GM18499 (cell line): ENCODE measurements around the gene REEP5.
A peak's percentile ranks its signal among the peaks of the same experiment; 100 is the strongest.
"Not testable (repeated sequence)": the region's sequence is repeated elsewhere in the genome, so short reads cannot be mapped to it uniquely, and the experiment has no call there.

ENCODE experiments used
- ATAC-seq: cut with Tn5 transposase; IDR thresholded peaks from one replicate; pipeline ENCODE4 v1.9.1; 2021; ENCODE audit warnings: moderate number of reproducible peaks; ENCODE audit not compliant: insufficient read depth, unreplicated experiment

Gene REEP5

DNA sequence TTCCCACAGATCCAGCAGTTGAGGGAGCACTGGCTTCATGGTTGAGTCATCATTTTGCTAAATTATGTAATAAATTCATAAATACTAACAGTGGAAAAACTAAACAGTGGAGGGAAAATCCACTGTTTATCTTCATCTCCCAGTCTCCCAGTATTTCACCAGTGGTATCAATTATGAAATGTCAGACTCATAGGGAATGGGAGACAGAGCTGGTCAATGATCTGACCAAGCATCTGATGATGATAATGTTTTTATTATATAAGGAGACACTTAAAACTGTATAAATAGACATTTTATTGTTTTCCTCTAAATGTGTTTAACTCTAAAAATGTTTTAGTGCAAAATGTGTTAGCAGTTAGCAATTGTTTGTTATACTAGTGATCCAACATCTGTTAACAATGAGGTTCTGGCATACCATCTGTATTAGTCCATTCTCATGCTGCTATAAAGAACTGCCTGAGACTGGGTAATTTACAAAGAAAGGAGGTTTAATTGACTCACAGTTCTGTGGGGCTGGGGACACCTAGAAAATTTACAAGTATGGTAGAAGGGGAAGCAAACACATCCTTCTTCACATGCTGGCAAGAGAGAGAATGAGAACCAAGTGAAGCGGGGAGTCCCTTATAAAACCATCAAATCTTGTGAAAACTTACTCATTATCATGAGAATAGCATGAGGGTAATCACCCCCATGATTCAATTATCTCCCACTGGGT is 11.8 kb upstream of the REEP5 start:
- no peak for ATAC-seq

DNA sequence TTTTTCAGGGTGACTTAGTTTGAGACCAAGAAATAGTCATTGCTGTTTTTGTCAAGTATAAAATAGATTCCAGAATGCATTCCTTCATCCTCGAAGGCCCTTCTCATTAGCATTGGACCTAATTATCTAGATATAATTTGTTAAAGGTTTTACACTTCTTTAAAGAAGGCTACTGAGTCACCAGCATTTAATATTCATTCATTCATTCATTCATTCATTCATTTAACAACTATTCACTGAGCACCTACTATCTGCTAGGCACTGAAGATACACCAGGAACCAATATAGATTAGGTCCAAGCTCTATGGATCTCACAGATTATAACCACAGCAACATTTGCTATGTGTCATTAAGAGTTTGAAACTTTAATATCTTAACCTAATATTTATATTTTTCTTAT is 11.1 kb upstream of the REEP5 start:
- ATAC-seq = no peak

DNA sequence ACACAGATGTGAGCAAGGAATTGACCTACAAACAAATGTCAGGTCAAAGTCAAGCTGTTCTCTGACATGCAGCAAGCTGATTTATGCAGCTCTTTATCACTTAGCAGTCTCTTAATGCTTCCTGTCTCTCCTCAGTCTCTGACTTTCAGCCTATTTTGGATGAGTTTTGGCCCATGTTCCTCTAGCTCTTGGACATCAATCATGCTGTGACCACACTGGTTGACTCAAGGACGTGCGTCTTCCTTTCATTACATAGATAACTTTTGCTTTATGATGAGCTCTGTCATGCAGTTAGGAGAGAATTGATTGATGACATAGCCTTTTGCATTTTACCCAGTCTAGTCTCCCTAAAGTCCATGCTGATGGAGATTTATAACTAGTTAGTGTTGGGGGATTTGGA is 9.4 kb upstream of the REEP5 start:
- ATAC-seq = no peak

DNA sequence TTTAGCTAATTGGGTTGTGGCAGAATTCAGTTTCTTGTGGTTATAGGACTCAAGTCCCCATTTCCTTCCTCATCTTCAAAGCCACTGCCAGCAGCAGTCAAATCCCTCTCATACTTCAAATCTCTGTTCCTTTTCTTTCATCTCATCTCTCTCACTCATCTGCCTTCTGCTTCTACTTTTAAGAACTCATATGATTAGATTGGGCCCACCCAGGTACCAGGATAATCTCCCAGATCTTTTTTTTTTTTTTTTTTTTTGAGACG is 8.0 kb upstream of the REEP5 start:
- ATAC-seq = peak; percentile 68

DNA sequence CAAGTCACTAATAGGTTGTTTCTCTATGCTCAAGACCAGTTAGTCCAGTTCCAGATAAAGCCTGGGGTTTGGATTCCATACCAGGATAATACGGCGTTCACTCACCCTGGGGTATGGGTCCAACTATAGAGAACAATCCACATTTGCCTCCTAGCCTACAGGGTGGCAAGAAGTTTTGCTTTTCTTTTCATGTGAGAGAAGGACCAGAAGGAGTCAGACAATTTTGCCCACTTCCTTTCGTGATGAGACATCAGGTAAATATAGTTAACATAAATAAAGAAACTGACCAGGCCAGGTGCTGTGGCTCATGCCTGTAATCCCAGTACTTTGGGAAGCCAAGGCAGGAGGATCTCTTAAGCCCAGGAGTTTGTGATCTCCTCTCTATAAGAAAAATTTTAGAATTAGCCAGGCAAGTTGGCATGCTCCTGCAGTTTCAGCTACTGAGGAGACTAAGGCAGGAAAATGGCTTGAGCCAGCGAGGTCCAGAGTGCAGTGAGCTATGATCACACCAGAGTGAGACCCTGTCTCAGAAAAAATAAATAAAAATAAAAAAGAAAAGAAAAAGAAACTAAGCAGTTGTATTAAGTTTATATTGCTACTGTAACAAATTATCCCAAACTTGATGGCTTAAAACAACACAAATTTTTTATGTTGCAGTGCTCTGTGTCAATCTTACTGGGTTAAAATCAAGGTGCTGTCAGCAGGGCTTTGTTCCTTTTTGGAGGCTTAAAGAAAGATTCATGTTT is 7.5 kb upstream of the REEP5 start:
- ATAC-seq = peak; percentile 32

DNA sequence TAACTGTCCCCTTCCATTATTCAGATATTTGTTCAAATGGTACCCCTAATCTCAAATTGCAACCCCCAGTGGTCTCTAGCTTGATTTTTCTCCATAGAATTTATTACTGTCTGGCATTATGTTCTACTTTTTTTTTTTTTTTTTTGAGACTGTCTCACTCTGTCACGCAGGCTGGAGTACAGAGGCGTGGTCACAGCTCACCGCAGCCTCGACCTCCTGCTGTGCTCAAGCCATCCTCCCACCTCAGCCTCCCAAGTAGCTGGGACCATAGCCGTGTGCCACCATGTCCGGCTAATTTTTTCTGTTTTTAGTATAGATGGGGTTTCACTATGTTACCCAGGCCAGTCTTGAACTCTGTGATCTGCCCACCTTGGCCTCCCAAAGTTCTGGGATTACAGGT is 2.0 kb upstream of the REEP5 start:
- no peak for ATAC-seq

DNA sequence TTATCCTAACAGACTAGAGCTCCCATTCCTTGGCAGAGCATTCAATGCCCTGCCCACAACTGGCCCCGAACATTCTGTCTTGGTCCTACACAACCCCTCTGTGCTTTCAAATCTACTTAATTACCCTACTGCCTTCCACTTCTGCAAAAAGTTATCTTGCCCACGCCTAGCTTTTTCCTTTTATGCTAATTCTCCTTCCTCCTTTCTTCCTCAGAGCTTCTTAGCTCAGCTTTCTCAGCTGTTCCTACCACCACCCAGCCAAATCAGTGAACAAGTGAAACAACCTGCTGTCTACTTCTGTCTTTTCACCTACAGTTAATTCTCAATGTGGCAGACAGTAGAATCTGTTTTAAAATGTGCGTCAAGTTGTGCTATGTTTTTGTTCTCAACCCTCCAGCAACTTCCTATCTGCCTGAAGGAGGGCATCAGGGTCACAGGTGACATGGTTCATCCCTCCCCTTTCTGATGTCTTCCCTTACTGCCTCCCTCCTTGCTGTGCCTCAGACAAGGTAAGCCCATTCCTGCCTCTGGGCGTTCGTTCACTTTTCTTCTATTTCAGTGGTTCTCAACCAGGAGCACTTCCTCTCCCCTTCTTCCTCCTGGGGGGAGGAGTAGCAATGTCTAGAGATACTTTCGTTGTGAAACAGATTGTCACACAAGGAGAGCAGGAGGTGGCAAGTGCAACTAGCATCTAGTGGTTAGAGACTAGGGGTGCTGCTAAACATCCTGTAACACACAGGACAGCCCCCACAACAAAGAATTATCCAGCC is 1.3 kb upstream of the REEP5 start:
- ATAC-seq = peak; percentile 44

DNA sequence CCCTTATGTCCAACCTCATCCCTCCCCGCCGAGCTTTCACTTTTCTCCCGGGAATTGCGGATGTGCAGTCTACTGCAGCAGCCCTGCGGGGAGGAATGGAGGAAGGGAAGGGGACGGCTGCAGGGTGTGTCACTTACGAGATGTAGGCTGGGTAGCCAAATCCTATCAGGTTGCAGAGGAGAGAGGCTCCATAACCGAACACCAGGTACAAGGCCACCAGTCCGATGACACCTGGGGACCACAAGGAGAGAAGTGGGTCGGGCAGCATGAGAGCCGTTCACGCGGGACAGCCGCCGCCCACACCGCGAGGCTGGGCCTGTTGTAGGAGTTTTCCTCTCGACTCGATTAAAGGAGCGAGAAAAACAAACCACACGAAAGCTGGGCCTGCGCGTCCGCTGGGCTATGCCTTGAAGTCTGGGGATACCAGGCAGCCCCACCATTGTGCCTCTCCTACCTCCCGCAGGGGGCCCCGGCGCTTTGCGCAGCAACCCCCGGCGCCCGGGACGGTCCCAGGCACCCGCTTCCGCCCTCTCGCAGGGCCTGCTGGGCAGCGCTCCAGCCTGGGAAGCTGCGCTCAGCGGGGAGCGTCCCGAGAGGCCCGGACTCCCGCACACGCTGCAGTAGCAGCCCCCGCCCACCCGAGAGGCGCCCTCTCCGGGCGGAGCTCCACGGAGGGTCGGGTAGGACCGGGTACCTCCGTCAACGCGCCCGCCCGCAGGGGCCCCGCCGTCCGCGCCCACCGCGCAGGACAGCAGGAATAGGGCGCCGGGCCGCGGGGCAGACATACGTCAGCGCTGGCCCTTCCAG is 798 bp downstream of the REEP5 start:
- ATAC-seq = no peak

DNA sequence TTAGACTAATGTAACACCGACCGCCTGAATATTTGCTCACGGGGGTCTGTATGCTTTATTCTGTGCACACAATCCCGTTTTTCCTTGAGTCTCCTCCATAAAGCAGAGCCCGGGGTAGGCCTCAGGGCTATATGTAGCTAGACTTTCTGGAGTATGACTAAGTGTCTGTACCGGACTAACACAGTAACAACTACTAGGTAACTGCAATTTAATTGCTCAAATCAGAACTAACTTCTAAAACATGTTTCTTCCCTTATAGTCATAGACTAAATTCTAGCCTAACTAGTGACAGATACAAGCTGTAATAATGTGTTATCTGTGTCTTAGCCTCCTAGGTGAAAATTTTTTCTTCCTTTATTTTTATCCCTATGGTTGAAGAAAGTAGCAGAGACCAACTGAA is 2.1 kb downstream of the REEP5 start:
- ATAC-seq = no peak

DNA sequence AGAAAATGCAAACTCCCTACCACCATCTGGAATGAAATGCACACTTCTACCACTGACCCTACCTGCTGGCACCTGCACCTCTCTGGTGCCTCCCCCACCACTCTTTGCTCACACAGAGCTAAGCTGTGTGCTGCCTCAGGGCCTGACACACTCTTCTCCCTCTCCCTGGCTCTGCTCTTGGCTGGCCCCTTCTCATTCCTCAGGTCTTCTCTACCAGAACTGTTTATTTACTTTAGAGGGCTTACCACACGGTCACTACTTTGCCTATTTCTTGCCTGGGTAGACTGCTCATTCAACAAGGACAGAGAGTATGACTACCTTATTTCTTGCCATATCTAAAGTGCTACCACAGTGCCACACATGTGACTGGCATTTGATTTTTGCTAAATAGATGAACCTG is 3.3 kb downstream of the REEP5 start:
- no peak for ATAC-seq

DNA sequence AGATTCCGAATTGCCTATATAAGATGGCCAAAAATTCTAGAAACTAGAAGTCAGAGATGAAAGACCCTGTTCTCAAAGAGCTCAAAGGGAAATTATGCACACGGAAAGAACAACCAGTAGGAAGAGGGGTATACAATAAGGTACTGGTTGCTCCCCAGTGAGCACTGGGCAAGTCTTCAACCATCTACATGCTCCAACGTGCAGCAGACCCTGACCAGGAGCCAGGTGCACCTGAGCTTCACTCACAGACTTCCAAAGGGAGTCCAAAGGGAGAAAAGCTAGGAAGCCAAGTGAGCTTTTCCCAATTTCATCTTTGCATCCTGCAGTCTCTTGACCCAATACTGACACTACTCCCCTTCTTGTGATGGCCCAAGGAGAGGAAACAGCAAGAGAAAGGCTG is 3.9 kb downstream of the REEP5 start:
- no peak for ATAC-seq

DNA sequence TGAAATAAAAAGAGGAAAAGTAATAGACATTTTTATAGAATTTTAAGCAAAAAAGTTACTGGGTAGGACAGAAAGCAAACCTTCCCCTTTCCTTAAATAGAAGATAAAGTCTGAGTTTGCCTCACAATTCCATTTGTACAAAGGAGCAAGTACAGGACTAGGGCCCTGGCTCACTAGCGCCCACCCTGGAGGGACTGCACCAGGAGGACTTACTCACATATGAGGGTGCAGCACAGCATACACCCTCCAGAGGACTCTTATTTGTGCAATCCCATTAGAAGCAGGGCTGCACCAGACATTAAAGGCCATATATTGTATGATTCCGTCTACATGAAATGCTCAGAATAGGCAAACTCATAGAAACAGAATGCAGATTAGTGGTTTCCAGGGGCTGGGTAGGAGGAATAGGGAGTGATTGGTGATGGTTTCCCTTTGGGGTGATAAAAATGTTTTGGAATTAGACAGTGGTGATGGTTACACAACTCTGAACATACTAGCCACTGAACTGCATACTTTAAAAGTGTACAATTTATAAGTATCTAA is 4.5 kb downstream of the REEP5 start:
- no peak for ATAC-seq

DNA sequence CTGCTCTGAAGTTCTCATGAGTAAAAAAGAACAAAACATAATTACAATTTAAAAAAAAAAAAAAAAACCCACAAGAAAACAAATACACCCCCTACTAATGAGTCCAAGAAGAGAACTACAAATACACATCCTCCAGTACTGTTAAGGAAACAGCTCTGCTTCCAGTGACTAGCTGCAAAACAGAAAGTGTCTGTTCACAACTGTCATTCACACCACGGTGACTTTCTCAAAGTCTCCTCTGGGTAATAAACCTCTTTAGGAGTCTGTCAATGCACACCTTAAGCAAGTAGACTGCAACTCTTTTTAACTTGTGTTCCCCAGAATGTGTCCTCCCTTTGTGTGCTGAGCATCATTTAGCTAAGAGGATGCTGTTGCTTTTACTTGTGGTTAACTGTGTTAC is 6.2 kb downstream of the REEP5 start:
- no peak for ATAC-seq

DNA sequence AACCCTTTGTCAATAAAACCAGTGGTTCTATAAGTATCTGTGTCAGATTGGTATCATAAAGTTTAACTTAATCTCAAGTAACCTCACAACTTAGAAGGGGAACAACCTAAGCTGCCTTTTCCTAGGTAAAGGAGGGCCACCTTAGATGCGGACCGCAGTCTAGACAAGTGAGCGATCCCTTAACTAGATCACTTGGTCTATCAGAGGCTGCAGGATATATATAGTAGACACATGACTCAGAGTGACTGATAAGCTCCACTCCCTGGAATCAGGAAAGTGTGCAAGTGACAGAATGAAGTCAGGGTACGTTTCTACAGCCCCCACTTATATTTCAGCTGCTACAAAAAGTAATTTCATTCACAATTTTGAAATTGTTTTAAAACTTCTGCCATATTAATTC is 7.4 kb downstream of the REEP5 start:
- ATAC-seq = no peak

DNA sequence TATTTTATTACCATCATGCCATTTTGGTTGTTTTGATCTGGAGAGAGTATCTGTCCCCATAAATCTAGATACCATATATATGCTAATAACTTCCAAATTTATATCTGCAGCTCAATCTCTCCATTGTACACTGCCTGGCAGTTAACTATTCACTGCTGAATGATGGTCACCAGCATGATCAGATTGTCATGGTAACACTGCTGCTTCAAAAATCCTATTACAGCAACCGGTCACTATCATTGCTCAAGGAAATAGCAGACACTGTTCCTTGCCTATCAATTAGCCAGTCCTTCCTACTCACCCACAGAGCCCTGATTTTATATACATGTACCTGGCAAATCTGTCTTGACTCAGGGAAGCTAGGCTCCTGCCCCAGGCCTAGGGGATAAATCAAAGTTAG is 11.5 kb downstream of the REEP5 start:
- no peak for ATAC-seq

DNA sequence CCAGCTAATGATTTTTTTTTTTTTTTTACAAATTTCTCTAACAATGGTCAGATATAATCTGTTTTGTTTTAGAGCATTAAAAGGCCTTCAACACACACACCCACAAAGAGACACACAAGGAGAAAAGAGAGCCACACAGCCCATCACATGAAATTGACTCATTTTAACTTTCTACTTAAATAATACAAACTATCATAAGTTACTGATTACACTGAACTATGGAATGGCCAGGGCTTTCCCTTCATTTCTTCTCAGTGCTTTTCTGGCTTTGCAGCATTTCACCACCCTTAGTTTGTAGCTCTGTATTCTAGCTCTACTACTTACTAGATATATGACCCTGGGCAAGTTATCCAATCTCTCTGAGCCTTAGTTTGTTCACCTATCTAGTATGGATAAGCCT is 13.2 kb downstream of the REEP5 start:
- no peak for ATAC-seq

DNA sequence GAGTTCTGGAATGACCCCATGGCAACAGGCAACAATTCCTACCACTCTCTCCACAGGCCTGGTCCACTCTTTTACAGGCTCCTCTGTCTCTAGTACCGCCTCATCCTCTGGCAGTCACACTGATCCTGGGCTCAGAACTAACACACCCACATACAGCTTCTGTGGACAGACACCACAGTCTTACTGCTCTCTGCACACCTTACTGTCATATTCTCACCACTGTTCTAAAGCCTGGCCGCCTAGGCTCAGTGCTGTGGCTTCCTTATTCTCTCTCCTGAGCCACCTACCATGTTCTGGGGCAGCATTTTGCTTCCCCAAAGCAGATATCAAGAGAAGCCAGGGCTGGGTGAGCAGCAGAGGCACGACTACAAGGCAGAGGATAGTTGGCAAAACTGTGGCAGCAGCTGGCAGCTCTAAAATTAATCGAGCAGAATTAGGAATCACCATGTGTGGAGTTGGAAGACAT is 14.8 kb downstream of the REEP5 start:
- ATAC-seq = no peak

DNA sequence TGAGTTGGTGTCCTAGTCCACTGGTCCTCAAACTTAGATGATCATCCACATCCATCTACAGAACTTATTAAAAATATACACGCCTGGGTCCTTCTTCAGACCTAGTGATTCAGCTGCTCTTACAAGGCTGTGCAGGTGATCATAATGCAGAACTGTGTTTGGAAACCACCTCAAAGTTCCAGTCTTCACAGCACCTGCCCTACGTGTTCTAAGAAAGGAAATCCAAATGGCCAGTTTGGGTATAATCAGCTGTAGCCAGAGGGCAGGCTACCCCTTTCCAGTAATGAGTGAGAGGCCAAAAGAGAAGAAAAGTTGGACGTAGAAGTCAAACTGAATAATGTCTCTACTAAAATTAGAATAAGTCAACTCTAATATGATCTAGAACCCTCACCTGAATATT is 15.4 kb downstream of the REEP5 start:
- no peak for ATAC-seq

DNA sequence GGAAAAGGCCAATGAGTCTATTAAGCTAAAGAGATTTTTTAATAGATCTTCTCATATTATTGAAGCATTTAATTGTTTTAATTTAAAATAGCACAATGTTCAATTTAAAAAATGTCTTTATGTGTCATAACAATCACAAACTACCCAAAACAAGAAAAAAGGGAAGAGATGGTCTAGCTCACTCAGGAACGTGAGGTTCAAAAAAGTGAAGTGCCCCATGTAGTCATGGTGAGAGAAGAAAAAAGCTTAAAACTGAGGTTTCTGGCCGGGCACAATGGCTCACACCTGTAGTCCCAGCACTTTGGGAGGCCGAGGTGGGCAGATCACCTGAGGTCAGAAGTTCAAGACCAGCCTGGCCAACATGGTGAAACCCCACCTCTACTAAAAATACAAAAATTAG is 17.0 kb downstream of the REEP5 start:
- ATAC-seq = not testable (repeated sequence)

DNA sequence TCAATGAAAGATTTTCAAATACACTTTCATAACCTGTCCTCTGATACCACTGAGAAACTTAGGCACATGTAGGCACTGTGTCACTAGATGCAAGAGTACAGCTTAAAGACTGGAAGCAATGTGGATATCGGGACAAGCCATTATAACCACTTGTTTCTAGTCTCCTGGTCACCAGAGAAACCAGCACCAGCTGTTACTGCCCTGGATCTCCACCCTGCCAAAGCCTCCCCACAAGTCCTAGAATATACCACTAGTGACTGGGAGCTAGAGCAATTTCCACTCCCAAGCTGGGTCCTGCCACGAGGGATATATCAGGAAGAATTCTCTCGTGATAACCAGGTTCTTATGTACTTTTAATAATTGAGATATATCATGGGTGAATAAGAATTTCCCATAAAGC is 19.5 kb downstream of the REEP5 start:
- ATAC-seq = no peak
